ENCODE data around the gene DYNLT5.
"Not testable (repeated sequence)": the region's sequence is repeated elsewhere in the genome, so short reads cannot be mapped to it uniquely, and the experiment has no call there.

Gene DYNLT5

GRCh38 chr1:66751160-66751559, 1.1 kb upstream of the DYNLT5 start:
- DNase-seq: no peak

- DNase-seq: no peak
Observed at GRCh38 chr1:66752671-66753371, 562 bp downstream of the DYNLT5 start.

DNA sequence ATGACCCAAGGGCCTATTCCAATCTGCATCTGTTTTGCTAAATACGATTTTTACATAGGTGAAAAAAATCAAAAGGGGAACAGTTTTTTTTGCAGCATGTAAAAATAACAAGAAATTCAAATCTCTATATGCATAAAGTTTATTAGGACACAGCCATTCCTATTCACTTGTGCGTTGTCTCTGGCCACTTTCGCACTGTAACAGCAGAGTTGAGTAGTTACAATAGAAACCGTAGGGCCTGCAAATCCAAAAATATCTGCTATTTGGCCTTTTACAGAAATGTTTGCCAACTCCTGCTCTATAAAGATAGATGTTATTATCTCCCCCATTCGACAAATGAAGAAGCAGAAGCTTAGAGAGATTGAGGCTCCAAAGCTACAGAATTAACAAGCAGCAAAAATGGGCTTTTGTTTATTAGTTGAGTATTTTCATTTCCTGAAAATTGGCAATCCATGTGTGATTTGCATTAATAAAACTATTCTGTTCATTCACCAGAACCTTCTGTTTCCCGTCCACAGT, 5.5 kb downstream of the DYNLT5 start:
- no peak for DNase-seq

GRCh38 chr1:66758241-66758755, 6.0 kb downstream of the DYNLT5 start:
- peak in 1 of 2 experiments; percentile 14 for DNase-seq

- no peak for DNase-seq
Observed at GRCh38 chr1:66760506-66760905, 8.2 kb downstream of the DYNLT5 start.

- DNase-seq: no peak
Observed at GRCh38 chr1:66761221-66761620, 9.0 kb downstream of the DYNLT5 start.

GRCh38 chr1:66764994-66765578, 12.8 kb downstream of the DYNLT5 start:
- DNase-seq: peak; percentile 42 to 59

GRCh38 chr1:66767626-66768025, 15.4 kb downstream of the DYNLT5 start:
- no peak for DNase-seq

GRCh38 chr1:66768965-66769364, 16.7 kb downstream of the DYNLT5 start:
- peak in 1 of 2 experiments; percentile 36 for DNase-seq

DNA sequence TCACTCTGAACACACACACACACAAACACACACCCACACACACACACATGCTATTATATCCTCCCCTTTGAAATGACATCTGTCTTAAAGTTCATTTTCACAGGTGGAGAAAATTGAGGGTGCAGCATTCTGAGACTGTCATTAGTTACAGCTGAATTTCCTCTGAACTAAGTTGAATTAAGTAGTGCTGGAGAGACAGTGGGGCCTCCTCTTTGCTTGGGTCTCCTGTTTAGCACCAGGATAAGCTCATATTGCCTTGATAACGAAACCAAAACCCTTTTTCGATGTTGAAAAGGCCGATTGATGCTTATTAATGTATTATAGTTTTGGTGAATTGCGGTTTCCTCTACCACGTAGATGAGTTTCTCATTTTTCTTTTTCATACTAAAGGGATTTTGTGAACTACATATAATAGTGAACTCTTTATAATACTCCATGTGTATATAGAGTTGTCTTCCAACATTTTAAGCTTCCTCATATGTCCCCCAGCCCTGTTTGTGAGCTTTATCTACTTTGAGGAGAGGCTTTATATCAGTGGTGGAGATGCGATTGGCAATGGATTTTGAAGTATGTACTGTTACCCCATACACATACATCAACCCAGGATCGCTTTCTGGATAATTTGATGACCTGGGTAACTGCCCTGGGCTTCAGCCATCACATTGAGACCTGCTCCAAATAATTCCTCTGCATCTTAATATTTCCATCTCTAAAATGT, 17.4 kb downstream of the DYNLT5 start:
- peak in 1 of 2 experiments; percentile 37 for DNase-seq

GRCh38 chr1:66770240-66770639, 18.0 kb downstream of the DYNLT5 start:
- DNase-seq: no peak

DNA sequence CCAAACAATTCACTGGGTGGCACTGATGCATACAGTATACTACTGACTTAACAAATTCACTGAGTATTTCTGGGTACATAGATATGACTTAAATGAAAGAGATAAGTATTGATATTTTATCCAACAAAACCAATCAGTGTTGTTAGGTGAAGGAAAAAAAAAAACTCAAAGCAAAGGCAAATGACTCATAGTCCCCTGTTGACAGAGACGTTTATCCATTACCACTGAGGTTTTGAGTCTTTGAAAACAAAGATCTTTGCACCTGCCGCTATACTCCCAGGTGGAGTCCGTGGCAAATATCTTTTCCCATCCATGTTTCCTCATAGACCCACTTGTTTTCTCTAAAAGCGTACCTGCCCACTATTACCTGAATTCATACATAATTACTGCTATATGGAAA, 18.4 kb downstream of the DYNLT5 start:
- DNase-seq: peak in 1 of 2 experiments; percentile 22

DNA sequence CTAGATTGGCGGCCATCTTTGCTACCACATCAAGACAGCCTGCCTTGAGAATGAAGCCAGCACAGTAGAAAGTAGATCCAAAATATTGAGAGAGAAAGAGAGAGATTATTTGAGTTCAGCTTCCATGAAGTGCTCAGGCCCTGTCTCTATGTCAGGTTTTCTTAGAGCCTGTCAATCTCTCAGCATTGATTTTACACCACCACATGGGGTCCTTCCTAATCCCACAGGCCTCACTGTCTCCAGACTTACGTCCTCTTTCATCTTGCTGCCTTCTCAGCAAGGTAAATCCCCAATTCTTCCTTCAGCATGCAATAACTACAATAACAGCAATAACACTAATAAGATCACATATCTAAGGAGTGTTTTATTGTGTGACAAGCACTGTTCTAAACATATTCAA, 21.0 kb downstream of the DYNLT5 start:
- no peak for DNase-seq

DNA sequence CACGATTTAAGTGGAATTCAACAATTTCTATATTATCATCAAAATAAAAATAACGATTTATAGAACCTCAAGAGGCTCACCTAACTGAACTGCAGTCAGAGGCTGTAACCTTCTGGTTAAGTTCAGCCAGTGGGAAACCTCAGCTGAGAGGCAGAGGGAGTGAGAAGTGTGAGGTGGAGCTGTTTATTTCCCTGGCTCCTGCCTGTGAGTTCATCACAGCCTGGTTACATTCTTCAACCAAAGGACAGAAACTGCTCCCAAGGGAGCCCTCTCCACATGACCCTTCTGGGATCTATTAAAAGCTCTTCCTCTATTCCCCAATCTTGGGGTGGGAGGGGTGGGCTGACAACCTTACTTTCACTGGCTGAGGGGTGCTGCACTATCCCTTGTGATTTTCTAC, 22.2 kb downstream of the DYNLT5 start:
- DNase-seq: no peak

DNA sequence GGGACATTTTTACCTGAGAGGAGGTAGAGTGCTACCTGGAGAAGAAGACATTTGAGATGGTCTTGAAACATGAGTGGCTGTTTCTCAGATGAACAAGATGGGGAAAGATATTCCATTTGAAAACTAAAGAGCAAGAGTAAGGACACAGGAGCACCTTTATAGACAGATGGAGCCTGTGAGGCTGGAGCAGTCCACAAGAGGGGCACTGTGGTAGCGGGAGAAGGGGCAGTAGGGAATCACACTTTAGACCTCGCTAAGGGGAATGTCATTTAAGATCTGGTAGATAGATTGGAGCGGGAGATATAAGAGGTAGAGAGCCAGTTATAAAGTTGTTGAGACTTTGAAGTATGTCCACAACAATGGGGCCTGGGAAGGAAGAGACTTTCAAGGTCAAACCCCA, 23.4 kb downstream of the DYNLT5 start:
- DNase-seq: no peak

DNA sequence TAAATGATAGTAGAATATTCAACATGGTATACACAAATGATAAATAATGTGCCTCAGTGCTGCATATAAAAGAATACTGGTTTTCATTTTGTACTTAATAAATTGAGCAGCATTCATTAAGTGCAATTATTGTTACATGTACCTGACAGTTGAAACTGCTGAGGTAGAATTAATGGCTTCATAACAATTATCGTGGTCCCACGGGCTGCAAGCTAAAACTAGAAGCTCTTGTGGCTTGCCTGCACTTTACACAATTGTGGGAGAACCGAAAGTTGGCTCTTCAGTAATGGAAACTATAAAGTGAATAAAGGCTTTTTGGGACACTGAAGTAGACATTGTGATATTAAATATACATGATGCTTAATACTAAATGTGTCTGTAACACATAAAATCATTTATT, 25.6 kb downstream of the DYNLT5 start:
- peak; percentile 22 to 82 for DNase-seq

DNA sequence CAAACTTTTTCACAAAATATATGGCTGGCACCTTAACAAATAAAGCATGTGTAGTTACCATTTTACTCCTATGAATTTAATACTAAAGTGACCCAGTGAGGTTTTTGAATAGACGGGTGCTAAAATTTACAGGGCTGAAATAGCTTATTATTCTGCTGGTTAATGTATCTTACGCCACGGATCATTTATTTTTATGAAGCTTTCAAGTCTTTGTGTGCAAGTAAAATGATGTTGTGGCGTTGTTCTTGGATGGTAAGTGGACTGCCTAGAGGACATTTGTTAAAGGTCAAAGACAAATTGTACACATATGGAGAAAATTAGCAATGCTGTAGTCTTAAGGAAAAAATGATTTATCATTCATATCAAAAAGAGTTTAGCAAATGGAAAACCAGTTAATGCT, 26.0 kb downstream of the DYNLT5 start:
- peak; percentile 54 to 90 for DNase-seq

DNA sequence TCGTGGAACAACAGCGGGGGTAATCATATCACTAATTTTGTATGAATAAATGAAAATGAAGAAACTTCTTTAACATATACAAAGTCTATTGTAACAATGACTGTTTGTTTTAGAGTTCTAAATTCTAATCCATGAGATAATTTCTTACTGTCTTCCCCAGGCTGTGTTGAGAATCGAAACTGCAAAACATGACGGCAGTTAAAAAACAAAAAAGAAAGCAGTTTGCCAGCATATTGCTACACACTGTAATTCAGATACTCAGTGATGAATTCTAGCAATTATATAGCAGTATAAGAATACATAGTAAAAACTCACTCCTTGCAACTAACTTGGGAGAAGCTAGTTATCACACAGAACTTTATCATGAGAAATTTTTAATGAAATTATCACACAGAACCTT, 26.7 kb downstream of the DYNLT5 start:
- DNase-seq: no peak

DNA sequence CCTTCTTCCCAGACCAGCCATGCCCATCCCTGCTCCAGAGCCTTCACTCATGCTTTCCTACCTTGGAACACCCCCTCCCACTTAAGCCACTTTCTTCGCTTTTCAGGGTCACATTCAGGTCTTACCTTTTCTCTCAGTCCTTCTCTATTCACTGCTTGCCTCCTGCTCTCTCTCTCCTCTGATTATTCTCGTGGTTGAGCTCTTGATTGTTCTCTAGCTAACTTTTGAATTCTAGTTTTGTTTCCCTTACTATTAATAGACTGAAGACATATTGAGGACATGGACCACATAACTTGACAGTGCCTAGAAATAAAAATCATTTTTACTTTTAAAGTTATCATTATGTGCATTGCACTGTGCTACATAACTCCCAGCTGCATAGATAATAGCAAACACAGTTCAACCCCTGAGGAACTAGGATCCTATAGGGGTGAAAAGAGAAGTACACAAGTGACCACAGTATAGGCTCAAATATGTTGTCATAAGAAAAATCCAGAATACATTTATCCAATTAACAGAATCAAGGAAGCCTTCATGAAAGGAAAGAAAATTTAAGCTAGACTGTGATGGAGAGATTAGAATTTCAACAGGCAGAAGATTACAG, 27.3 kb downstream of the DYNLT5 start:
- DNase-seq: no peak

GRCh38 chr1:66785800-66786199, 33.5 kb downstream of the DYNLT5 start:
- DNase-seq: not testable (repeated sequence)

GRCh38 chr1:66787641-66788040, 35.4 kb downstream of the DYNLT5 start:
- DNase-seq: no peak

DNA sequence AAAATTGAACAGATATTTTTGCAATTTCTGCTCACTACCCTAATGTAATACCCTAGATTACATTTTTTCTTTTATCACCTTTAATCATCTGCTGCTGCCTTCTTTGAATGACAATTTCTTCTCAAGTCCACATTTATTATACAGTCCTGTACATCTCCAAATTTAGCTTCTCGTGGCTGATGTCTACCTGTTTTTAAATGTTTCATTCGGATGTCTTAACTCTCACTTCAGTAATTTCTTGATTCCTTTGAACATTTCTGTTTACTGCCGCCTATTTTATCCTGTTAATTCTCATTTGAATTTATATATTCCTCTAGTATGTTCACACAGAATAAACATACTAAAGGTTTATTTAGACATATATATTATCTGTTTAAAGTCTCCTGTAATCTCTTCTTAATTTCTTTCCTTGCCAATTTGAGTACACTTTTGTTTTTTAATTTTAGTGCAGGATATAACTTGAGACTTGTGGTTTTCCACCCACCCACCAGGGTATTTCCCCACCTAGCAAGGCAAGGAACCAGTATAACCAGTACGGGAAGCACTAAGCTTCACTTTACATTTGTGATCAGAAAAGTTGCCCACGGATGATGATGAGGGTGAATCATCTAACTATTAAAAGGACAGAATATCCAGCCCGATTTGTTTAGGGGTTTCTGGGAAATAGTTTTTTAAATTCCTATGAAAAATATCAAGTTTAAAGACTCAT, 36.1 kb downstream of the DYNLT5 start:
- no peak for DNase-seq
